ENCODE results near the gene JMJD8. TPM values are rescaled to one million over a fixed set of nuclear protein-coding genes. Genes with fewer than 3 reads are reported as not detected.
A peak's percentile ranks its signal among the peaks of the same experiment; 100 is the strongest.

JMJD8 gene
- total and polyA plus RNA-seq, 9 of the 15 experiments (the other 6 are each of a cell fraction or from before 2014, with no cell fraction given) = 1.2 to 50.6 (median 29.3) TPM

- TF ChIP-seq NKRF (IDR thresholded peaks at IDR 0.05; ENCODE audit: borderline replicate concordance) = peak; percentile 48; the same call in 1 of the 2 replicates
- TF ChIP-seq KDM5B (IDR thresholded peaks at IDR 0.05; ENCODE audit: insufficient replicate concordance, low read depth, low read length) = peak; percentile 54
- no peak for TF ChIP-seq PRDM10 (IDR thresholded peaks at IDR 0.05; ENCODE audit: partially characterized antibody)
- no peak for TF ChIP-seq RBM25 (IDR thresholded peaks at IDR 0.05; ENCODE audit: low read depth, low read length, severe bottlenecking)
- no peak for TF ChIP-seq TBL1XR1 (IDR thresholded peaks at IDR 0.05; ENCODE audit: low read length in 2 of 2)
- TF ChIP-seq ZNF699 (CRISPR knock-in tag; IDR thresholded peaks at IDR 0.05; ENCODE audit: insufficient replicate concordance) = no peak
- TF ChIP-seq TAF15 (IDR thresholded peaks at IDR 0.05; ENCODE audit: low read depth, low read length) = no peak
- no peak for TF ChIP-seq ZNF347 (CRISPR knock-in tag; IDR thresholded peaks at IDR 0.05; ENCODE audit: low read depth)
- TF ChIP-seq SNIP1 (IDR thresholded peaks at IDR 0.05; ENCODE audit: low read depth) = no peak
- TF ChIP-seq, protein P1, sequence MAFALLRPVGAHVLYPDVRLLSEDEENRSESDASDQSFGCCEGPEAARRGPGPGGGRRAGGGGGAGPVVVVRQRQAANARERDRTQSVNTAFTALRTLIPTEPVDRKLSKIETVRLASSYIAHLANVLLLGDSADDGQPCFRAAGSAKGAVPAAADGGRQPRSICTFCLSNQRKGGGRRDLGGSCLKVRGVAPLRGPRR (CRISPR knock-in tag; IDR thresholded peaks at IDR 0.05) = no peak
- TF ChIP-seq ZNF184 (CRISPR knock-in tag; IDR thresholded peaks at IDR 0.05) = no peak
- no peak for TF ChIP-seq HDAC8 (tag; IDR thresholded peaks at IDR 0.05)
- TF ChIP-seq ZBTB8A (IDR thresholded peaks at IDR 0.05; ENCODE audit: partially characterized antibody) = no peak
- peak; percentile 94 for TF ChIP-seq HDAC2 (IDR thresholded peaks at IDR 0.05)
- TF ChIP-seq NRF1 (conservative IDR thresholded peaks at IDR 0.05 in 1 of 2, IDR thresholded peaks at IDR 0.05 in 1 of 2) = peak; percentile 45 to 53
- TF ChIP-seq GATAD2B (IDR thresholded peaks at IDR 0.05; ENCODE audit: borderline replicate concordance) = peak; percentile 97
- peak; percentile 33 for TF ChIP-seq FUS (optimal IDR thresholded peaks at IDR 0.05; ENCODE audit: low read depth, low read length)
- TF ChIP-seq PTBP1 (IDR thresholded peaks at IDR 0.05; ENCODE audit: low read depth, low read length) = peak; percentile 98
- TF ChIP-seq RCOR1 (IDR thresholded peaks at IDR 0.05; ENCODE audit: borderline replicate concordance in 1 of 2, low read depth in 2 of 2, low read length in 2 of 2) = peak; percentile 42 to 82
- TF ChIP-seq DDX20 (tag; IDR thresholded peaks at IDR 0.05; ENCODE audit: low read depth) = no peak
- TF ChIP-seq RBM15 (IDR thresholded peaks at IDR 0.05; ENCODE audit: insufficient read depth, low read length) = no peak
- TF ChIP-seq TSC22D4 (tag; IDR thresholded peaks at IDR 0.05) = no peak
Measured at GRCh38 chr16:674968-675883, 8.9 kb downstream of the JMJD8 start, which contains the start of gene RHBDL1 (continued).

Measured in K562 (cell line).